Skin epidermis (tissue), 12 donors: ENCODE data around the gene MORC2.

Experiments
- H3K27ac ChIP-seq, 21 experiments: fragments of 200-600 bp; sonication (generic) in 11 of 21; one replicate each; pipeline ENCODE4 v1.5.0; 2020; ENCODE audit warnings: mild to moderate bottlenecking in 3 of 21, inconsistent platforms in 2 of 21, moderate library complexity in 2 of 21
- H3K4me3 ChIP-seq, 7 experiments: fragments of 200-600 bp; sonication (generic) in 2 of 7; one replicate each; pipeline ENCODE4 v1.5.0; 2020; ENCODE audit warnings: inconsistent platforms in 2 of 7, mild to moderate bottlenecking in 2 of 7, moderate library complexity in 1 of 7

MORC2 gene

DNA sequence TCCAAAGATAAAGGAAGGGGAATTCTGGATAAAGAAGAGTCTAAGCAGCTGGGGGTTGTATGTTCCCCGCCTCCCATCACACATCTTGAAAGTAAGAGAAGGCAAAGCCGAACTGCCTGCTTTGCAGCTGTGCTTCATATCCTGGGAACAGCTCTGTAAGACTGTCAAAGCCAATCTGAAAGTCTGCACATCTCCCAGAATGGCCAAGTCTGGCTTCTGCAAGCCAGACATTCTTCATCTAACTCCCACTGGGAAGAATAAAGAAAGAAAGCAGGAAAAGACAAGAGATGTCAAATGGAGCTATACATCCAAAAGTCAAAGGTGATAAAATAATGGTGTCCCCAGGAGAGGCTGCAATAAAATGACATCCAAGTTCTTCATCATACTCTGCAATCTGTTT, 15.4 kb downstream of the MORC2 start:
- no peak overlapping the region for H3K27ac ChIP-seq
- H3K4me3 ChIP-seq, result no peak overlapping the region

- no peak overlapping the region for H3K27ac ChIP-seq
Observed at GRCh38 chr22:30949934-30950660, 18.5 kb downstream of the MORC2 start.

DNA sequence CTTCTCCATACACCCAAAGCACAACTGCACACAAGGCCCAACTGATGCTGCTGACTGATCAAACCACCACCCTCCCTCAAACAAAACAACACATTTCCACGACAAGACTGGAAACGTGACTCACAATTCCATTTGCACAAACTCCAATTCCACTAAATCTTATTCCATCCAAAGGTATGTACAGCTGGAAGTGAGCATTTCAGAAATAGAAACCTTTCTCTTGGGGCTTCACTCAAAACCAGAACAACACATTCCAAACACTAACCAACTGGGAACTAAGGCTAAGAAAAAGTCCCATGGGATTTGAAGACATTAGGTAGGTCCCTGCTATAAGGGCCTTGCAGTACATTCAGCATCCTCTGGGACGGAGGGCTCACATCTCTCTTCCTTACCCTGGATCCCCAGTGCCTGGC, 19.6 kb downstream of the MORC2 start:
- Histone ChIP-seq H3K4me3 (no peak overlapping the region), H3K27ac (peak overlapping the region in 1 of 21 experiments; percentile 0)

More at GRCh38 chr22:30949934-30950660, 18.5 kb downstream of the MORC2 start:
- no peak overlapping the region for H3K4me3 ChIP-seq

DNA sequence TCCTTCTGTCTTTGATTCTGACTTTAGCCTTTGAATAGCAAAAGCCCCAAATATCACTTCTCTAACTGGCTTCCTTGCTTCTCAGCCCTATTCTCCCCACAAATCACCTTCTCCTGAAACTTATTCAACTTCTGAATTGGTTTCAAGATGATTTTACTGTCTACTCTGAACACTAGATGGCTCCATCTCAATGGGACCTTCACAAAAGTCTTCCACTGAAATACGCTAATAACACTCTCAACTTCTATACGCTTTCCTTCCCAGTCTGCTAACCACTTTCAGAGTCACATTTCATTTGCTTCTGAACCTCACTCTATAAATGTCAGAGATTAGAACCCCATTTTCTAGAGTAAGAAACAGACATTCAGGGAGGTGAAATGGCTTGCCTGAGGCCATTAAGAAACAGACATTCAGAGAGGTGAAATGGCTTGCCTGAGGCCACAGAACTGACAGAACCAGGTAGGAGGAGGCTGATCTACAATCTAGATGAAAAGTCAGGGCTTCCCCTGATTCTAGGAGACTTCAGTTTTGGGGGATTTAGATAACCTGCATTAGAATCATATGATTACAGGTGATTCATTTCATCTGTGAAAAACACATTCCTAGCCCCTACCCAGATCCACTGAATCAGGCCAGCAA, 20.6 kb downstream of the MORC2 start:
- Histone ChIP-seq H3K27ac (peak overlapping the region in 11 of 21 experiments; percentile 17 to 78 (median 58)), H3K4me3 (no peak overlapping the region)

GRCh38 chr22:30947173-30947815, 21.3 kb downstream of the MORC2 start:
- H3K27ac ChIP-seq, result peak overlapping the region in 14 of 21 experiments; percentile 3 to 78 (median 60)
- no peak overlapping the region for H3K4me3 ChIP-seq

DNA sequence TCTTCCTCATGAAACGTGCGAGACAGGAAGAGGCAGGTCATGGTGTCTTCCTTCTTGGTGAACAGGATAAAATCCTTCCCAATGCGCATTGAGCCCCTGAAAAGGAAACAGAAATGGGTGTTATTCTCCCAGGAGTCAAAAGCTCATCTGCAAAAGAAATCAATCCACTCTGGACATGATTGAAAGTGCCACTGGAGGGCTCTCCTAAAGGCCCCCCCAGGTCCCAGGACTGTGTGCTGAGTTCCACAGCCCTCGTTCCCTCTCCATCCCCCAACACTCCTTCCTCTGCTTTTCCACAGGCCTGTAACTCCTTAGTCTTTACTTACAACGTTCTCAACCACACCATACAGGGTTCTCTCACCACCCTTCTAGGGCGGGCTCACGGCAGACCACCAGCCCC, 22.2 kb downstream of the MORC2 start:
- no peak overlapping the region for H3K4me3 ChIP-seq
- peak overlapping the region in 11 of 21 experiments; percentile 3 to 72 (median 61) for H3K27ac ChIP-seq

- H3K27ac ChIP-seq, result peak overlapping the region in 2 of 21 experiments; percentile 26 to 61
- no peak overlapping the region for H3K4me3 ChIP-seq
Observed at GRCh38 chr22:30945653-30946052, 22.9 kb downstream of the MORC2 start.

DNA sequence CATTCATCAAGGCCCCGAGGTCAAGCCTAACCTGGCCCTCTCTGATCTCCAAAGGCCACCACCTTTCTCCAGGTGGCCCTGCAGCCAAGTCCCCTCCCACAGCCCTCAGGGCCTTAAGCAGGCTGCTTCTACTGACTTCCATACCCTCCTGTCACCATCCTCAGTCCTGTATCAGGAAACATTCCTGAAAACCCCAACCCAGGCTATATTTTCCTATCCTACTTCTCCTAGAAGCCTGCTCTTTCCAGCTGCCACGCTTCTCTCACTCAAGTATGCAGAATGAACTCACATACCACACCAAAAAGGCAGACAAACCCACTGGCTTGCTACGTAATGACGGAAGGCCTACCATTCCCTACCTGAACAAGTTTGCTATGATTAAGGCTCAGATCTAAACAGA, 23.6 kb downstream of the MORC2 start:
- no peak overlapping the region for H3K27ac ChIP-seq
- H3K4me3 ChIP-seq, result no peak overlapping the region

- Histone ChIP-seq H3K4me3 (no peak overlapping the region), H3K27ac (no peak overlapping the region)
Observed at GRCh38 chr22:30943368-30943767, 25.2 kb downstream of the MORC2 start.

DNA sequence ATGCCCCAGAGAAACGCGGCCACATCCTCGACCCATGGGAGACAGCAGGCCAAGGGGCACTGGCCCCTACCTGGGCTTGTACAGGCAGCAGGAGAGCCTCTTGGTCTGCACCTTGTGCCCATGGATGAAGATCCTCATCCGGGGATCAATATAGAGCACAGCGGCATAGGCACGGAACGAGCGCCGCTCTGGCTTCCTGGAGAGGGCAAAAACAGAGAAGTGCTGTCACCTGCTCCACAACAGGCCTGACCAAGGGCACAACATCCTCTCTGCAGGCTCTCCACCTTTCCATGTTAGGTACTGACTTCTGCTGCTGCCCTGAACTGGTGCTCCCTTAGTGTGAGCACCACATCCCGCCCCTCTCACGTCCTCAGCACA, 27.2 kb downstream of the MORC2 start:
- Histone ChIP-seq H3K27ac (peak overlapping the region in 6 of 21 experiments; percentile 6 to 59 (median 50)), H3K4me3 (no peak overlapping the region)

GRCh38 chr22:30940685-30941362, 27.8 kb downstream of the MORC2 start:
- Histone ChIP-seq H3K27ac (peak overlapping the region in 10 of 21 experiments; percentile 6 to 59 (median 38)), H3K4me3 (no peak overlapping the region)

GRCh38 chr22:30934053-30934452, 34.5 kb downstream of the MORC2 start:
- no peak overlapping the region for H3K27ac ChIP-seq

DNA sequence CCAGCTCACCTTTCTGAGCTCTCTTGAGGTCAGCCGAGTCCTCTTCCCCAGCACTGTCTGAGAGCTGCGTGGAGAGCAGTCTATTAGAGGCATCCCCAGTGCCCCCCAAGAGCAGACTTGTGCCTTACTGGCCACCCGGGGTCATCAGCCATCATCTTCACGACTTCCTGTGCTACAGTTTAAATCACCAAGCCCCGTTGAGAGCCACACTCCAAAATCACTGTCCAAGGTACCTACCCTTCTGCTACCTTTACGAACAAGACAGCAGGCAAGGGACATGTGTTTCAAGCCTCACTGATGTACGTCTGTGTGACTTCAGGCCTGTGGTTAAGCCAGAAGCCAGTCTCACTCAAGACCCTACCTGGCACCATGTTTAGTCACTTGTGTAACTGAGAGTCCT, 35.1 kb downstream of the MORC2 start:
- Histone ChIP-seq H3K27ac (no peak overlapping the region), H3K4me3 (no peak overlapping the region)

More at GRCh38 chr22:30934053-30934452, 34.5 kb downstream of the MORC2 start:
- no peak overlapping the region for H3K4me3 ChIP-seq

DNA sequence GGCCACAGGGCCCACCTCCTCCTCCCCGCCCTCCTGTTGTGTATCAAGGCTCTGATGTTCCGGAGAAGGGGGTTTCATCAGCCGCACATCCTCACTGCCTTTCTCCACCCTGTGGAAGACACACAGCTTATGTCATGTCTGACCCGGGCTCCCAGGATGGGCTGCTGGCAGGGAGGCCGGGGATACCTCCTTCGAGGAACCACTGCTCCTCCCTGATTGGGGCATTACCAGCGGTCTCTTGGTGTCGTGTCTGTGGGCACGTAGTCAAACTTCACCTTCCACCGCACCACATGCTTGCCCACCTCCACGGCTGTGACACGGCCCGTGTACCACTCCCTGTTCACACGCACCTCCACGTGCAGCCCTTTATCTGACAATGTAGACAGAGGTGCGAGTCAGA, 35.9 kb downstream of the MORC2 start:
- H3K4me3 ChIP-seq, result no peak overlapping the region

DNA sequence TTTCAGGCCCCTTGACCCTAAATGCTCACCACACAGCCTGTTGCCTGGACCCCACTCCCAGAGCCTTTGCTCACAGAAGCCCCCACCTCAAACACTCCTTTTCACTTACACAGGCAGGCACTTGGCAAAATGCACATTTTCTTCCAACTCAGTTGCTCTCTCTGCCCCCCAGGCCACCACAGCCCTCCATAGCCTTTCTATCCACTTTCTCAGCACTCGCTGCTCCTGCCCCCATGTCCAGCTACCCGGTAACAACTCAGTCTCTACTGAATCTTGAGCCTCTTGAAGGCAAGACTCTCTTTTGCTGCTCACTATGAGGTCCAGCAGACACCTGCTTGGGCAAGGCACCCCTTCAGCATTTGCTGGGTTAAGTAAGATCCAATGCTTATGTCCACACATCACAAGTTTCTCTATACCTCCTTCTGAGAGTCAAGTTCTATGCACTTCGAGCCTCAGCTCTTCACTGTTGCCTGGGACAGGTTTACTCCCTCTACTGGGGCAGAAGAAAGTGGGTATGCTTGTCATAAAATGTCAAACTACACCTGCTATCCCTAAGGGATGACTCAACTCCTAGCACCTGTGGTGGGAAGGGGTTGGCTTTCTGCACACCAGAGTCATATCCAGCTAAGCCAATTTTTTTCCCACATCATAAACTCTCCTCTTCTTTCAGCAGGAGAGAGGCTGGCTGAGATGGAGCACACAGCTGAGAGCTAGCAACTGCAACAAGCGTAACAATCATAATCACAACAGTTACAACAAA, 36.9 kb downstream of the MORC2 start:
- no peak overlapping the region for H3K27ac ChIP-seq
- H3K4me3 ChIP-seq, result no peak overlapping the region

More for the DNA sequence above, 35.9 kb downstream of the MORC2 start:
- no peak overlapping the region for H3K27ac ChIP-seq

GRCh38 chr22:30930228-30930627, 38.3 kb downstream of the MORC2 start:
- Histone ChIP-seq H3K27ac (no peak overlapping the region), H3K4me3 (no peak overlapping the region)

DNA sequence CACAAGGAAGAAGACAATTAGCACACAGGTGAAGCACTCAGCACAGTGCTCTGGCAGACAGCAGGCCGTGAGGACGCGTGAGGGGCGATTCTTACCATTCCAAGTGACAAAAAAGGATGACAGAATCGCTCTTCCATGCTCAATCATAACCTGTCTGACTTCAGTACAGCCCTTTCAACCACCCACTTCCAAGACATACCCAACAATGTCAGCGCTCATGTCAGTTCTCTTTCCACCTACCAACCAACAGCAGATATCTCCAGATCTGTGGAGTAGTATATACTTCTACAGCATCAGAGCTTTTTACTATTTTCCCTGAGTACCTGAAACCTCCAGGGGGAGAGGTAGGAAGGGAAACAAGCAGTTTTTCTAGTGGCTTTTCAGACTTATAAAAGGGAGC, 40.2 kb downstream of the MORC2 start:
- no peak overlapping the region for H3K4me3 ChIP-seq
- no peak overlapping the region for H3K27ac ChIP-seq

DNA sequence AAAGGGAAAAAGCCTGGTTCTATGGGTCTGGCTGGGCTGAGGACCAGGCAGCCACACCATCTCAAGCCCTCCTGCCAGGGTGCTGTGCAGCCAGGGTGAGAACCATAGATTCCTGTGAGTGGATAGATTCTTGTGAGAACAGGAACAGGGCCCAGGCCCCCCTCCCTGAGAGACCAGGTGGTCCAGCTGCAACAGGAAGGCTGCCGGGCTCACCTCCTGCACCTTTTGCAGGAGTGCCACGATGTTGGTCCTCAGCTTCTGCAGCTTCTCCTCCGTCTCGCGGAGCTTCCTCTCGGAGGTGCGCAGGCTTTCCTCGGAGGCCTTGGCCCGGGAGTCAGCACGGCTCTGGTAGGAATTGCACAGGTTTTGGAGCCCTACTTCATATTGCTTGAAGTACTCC, 40.8 kb downstream of the MORC2 start:
- H3K4me3 ChIP-seq, result no peak overlapping the region
- no peak overlapping the region for H3K27ac ChIP-seq

DNA sequence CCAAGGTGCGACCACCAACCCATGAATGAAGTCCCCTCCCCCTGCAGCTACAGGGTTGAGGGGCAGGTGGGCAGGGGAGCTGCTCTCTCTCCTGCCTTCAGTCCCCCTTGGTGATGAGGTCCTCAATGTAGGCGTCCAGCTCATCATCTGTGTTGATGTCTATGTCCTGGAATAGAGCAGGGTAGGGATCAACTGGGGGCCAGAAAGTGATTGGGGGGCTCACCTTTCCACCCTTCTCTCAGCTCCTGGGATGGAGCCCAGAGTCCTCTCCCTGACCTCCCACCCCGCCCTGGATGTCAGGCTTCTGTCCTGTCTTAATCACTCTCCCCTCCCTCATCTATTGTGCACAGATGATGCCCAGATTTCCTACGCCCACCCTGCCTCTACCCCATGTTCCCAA, 41.9 kb downstream of the MORC2 start:
- Histone ChIP-seq H3K4me3 (no peak overlapping the region), H3K27ac (no peak overlapping the region)

DNA sequence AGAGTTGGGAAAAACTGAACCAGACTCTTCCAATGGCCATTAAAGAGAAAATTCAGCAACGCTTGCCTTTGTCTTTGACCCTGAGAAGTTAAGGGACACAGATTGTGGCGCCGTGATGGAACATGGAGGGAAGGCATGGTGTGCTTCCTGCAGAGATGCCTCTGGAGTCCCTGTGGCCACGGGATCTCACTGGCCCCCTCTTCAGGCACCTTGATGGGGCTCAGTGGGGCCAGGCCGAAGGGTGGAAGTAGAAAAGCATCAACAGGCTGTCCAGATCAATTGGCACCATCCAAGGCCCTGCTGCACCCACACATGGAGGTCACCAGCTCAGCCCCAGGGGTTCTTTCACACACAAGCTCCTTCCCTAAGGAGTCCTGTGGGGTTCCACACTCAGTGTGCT, 42.9 kb downstream of the MORC2 start:
- no peak overlapping the region for H3K4me3 ChIP-seq
- no peak overlapping the region for H3K27ac ChIP-seq
